ENCODE results near the gene RPIA. TPM values are rescaled to one million over a fixed set of nuclear protein-coding genes. Genes with fewer than 3 reads are reported as not detected.

Gene RPIA
- total and polyA plus RNA-seq, 4 donors, result 0.88 to 29.4 (median 3.1) TPM

GRCh38 chr2:88697370-88698026, 6.0 kb downstream of the RPIA start:
- H3K9me3 ChIP-seq (ENCODE audit: control insufficient read depth in 4 of 4, low read length in 3 of 4), result no peaks in the 10 kb centered on the region
- H3K36me3 ChIP-seq (ENCODE audit: control insufficient read depth in 4 of 4, insufficient read depth in 3 of 4, low read depth in 1 of 4, low read length in 3 of 4), result peaks cover 0 to 10% (median 5%) of the 10 kb centered on the region in 4 donors
- no peak overlapping the region for H3K9ac ChIP-seq (ENCODE audit: low read depth in 1 of 2, low read length in 2 of 2)
- no peak overlapping the region for H3K27ac ChIP-seq (ENCODE audit: low read depth in 1 of 2, low read length in 2 of 2)
- H3K4me3 ChIP-seq (ENCODE audit: low read depth in 1 of 3, low read length in 3 of 3), result no peak overlapping the region
- no peaks in the 10 kb centered on the region for H3K27me3 ChIP-seq (ENCODE audit: control insufficient read depth in 4 of 4, insufficient read depth in 4 of 4, low read length in 3 of 4)
- H3K4me1 ChIP-seq (ENCODE audit: control insufficient read depth in 4 of 4, insufficient read depth in 4 of 4, low read length in 3 of 4), result peaks cover 0 to 11% (median 4%) of the 10 kb centered on the region in 4 donors
- no peak for DNase-seq (ENCODE audit: low spot score)
- TF ChIP-seq CTCF (IDR thresholded peaks at IDR 0.05; ENCODE audit: low read depth, low read length, missing input control), result no peak
- TF ChIP-seq ATF3 (IDR thresholded peaks at IDR 0.05), result no peak
- no peak for TF ChIP-seq EGR1 (IDR thresholded peaks at IDR 0.05; ENCODE audit: low read depth in 2 of 2)
- TF ChIP-seq RXRA (IDR thresholded peaks at IDR 0.05), result no peak
- WGBS, result 83% methylated on average over 3 of the region's 3 CpGs

GRCh38 chr2:88698027-88698413, 6.5 kb downstream of the RPIA start:
- H3K36me3 ChIP-seq (ENCODE audit: control insufficient read depth in 4 of 4, insufficient read depth in 3 of 4, low read depth in 1 of 4, low read length in 3 of 4), result peaks cover 0 to 12% (median 6%) of the 10 kb centered on the region in 4 donors
- H3K27me3 ChIP-seq (ENCODE audit: control insufficient read depth in 4 of 4, insufficient read depth in 4 of 4, low read length in 3 of 4), result no peaks in the 10 kb centered on the region
- no peak for DNase-seq (ENCODE audit: low spot score)
- peaks cover 0 to 7% (median 2%) of the 10 kb centered on the region in 4 donors for H3K4me1 ChIP-seq (ENCODE audit: control insufficient read depth in 4 of 4, insufficient read depth in 4 of 4, low read length in 3 of 4)
- no peaks in the 10 kb centered on the region for H3K9me3 ChIP-seq (ENCODE audit: control insufficient read depth in 4 of 4, low read length in 3 of 4)
- 93% methylated on average over 2 of the region's 2 CpGs for WGBS
- TF ChIP-seq REST (IDR thresholded peaks at IDR 0.05), result no peak
- no peak for TF ChIP-seq FOXA2 (IDR thresholded peaks at IDR 0.05)
- no peak for TF ChIP-seq FOXA1 (IDR thresholded peaks at IDR 0.05)
- no peak overlapping the region for H3K4me3 ChIP-seq (ENCODE audit: low read depth in 1 of 3, low read length in 3 of 3)
- no peak overlapping the region for H3K9ac ChIP-seq (ENCODE audit: low read depth in 1 of 2, low read length in 2 of 2)
- no peak overlapping the region for H3K27ac ChIP-seq (ENCODE audit: low read depth in 1 of 2, low read length in 2 of 2)

- no peak overlapping the region for H3K4me3 ChIP-seq (ENCODE audit: low read depth in 1 of 3, low read length in 3 of 3)
- no peaks in the 10 kb centered on the region for H3K9me3 ChIP-seq (ENCODE audit: control insufficient read depth in 4 of 4, low read length in 3 of 4)
- H3K27me3 ChIP-seq (ENCODE audit: control insufficient read depth in 4 of 4, insufficient read depth in 4 of 4, low read length in 3 of 4), result no peaks in the 10 kb centered on the region
- peaks cover 0 to 6% (median 2%) of the 10 kb centered on the region in 4 donors for H3K4me1 ChIP-seq (ENCODE audit: control insufficient read depth in 4 of 4, insufficient read depth in 4 of 4, low read length in 3 of 4)
- 86% methylated on average over 3 of the region's 3 CpGs for WGBS
- H3K27ac ChIP-seq (ENCODE audit: low read depth in 1 of 2, low read length in 2 of 2), result no peak overlapping the region
- DNase-seq (ENCODE audit: low spot score), result no peak
- peaks cover 2 to 12% (median 6%) of the 10 kb centered on the region in 4 donors for H3K36me3 ChIP-seq (ENCODE audit: control insufficient read depth in 4 of 4, insufficient read depth in 3 of 4, low read depth in 1 of 4, low read length in 3 of 4)
- TF ChIP-seq ZBTB33 (IDR thresholded peaks at IDR 0.05) (no peak), RXRA (IDR thresholded peaks at IDR 0.05) (no peak), YY1 (IDR thresholded peaks at IDR 0.05) (no peak), SP1 (IDR thresholded peaks at IDR 0.05) (no peak)
- H3K9ac ChIP-seq (ENCODE audit: low read depth in 1 of 2, low read length in 2 of 2), result no peak overlapping the region
Observed at GRCh38 chr2:88698498-88699233, 7.2 kb downstream of the RPIA start.

All from liver (tissue), 9 donors.